Activated CD8-positive, alpha-beta memory T cell treated with anti-CD3 and anti-CD28 coated beads for 36 hours (primary cell): ENCODE results near the gene TTC7B. TPM values are rescaled to one million over a fixed set of nuclear protein-coding genes. Genes with fewer than 3 reads are reported as not detected.

Experiments used
- CTCF ChIA-PET: fragments of 350-600 bp; sonication (Branson Sonifier 250); formaldehyde crosslinking; loops from one replicate; lab custom pipeline; 2021; ENCODE audit warnings: antibody characterized with exemption; lab: Charles Lee
- POLR2A ChIA-PET: fragments of 350-600 bp; sonication (Branson Sonifier 250); formaldehyde crosslinking; loops from one replicate; lab custom pipeline; 2021; ENCODE audit warnings: antibody characterized with exemption; lab: Charles Lee
- total RNA-seq, 2 experiments: library from RNA; stranded (reverse); gene quantifications; one replicate each; pipeline ENCODE4 v1.2.3, GENCODE V29; 2021

The TTC7B gene
- total RNA-seq, 2 experiments from 2014 or later: 7.0 to 8.5 TPM

DNA sequence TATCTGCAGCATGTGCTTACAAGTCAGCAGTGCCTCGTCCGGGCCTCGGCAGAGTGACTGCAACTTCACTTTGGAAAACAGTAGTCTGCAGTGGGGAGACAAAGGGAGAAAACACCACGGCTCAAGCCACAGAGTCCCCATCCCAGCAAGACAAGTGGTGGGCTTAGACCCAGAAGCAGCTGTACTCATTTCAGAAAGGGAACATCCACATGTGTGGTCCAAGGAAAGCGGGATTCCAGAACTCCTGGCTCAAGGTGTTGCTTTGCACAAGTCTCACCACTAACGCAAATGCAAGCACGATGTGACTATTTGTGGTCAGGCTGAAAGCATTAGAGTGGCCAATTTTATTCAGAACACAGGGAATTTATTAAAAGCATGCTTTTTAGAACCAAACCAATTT, 198.3 kb downstream of the TTC7B start:
- ChIA-PET CTCF (no interaction called here), POLR2A (no interaction called here)

DNA sequence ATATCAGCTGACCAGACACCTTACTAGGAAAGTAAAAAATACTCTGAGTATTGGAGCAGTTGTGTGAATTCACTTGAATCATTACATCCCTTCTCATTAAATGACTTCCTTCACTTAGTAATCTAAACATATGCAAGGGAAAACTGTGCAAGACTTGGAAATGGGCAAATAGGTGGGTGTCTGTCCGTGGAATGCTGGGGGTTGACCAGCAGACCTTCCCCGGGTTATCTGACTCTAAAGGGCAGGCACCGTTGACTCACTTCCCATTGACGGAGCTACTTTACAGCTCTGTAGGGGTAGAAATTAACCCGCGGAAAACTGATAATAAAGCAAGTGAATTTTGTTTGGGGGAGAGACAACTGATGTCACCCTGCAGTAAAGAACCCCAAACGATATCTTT, 199.3 kb downstream of the TTC7B start:
- ChIA-PET CTCF (no interaction called here), POLR2A (no interaction called here)

DNA sequence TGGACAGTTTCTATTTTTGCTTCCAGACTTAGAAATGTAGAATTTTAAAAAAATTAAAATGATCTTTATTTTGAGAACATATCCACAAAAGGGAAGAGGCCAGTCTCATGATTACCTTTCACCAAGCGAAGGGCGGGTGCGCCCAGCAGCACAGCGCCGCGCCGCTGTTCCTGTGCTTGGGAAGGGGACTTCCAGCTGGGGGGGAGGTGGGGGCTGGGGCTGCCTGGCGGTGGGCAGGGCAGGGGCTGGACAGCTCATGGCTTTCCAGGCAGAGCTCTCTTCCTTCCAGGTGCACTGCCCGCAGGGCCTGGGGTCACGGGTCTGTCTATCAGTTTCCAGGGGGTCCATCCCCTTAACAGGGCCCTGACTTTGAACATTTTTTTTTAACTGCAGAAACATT, 199.9 kb downstream of the TTC7B start:
- ChIA-PET POLR2A (no interaction called here), CTCF (no interaction called here)

DNA sequence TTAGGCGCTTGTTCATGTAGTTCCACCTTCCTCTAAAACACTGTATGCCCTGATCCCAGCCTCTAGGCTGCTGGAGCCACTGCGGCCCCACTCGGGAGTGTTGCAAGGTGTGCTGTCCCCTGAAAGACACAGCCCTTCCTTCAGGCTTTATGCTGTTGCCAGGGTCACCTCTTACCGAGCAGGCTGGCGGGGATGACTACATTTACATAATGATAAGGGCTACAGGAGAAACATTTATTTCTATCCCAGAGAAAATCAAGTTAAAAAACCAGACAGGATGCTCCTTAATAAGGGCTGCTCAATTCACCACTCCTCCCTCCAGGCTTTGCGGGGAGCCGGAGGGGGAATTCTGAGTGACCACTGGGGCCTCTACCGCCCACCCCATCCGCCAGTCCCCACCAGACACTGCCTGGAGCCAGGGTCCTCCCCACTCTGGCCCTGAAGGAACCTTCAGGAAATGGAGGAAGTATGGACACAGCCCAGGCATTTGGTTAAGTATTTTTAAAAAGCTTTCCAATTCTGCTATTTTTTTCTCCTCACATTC, 200.6 kb downstream of the TTC7B start:
- ChIA-PET CTCF (no interaction called here), POLR2A (no interaction called here)

DNA sequence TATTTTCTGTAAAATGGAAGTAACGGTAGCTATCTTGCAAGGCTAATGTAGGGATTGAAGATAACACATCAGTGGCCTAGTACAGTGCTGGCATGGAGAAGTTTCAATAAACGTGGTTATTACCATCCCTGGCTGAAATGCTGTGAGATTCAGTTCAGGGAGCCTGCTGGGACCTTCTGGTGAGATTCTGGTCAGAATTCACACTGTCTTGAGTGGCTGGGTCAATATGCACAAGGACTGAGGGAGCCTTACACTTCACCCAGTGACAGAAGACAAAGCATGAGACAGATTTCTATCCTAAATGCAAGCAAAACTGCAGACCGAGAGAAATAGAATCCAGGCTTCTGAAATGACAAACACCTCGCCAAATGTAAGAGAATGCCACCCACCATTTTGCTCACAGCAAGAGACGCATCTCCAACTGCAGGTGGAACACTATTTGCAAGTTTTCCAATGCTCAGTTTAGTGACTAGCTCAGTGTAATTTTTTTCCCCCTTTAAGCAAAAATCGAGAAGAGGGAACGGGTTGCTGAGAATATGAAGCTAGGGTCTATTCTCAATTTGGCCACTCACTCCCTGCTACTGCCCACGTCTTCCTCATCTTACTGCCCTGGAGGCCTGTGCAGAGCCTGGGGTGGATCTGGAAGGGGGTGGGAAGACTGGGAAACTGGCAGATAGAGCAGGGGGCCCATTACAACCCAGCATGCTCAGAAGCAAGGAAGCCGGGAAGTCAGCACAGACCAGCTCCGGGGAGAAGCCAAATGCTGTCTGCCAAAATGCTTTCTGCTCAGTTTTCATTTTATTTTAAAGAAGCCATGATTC, 201.3 kb downstream of the TTC7B start:
- ChIA-PET CTCF (no interaction called here), POLR2A (no interaction called here)

DNA sequence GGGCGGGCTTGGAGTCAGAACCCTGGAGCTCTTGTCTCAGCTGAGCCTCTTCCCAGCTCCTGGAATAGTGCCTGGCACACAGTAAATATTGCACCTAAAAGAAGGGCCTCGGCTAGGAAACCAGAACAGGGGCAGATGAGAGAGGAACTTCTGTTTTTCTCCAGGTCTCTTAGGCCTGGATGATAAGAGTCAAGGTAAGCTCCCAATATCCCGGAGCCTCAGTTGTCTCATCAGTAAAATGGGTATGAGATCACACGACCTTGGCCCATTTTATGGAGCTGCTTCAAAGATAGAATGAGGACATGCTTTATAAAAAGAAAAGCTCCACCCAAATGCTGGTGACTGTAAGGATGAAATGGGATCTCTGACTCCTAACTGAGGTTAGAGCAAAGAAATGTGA, 202.2 kb downstream of the TTC7B start:
- POLR2A ChIA-PET: no interaction called here
- CTCF ChIA-PET: no interaction called here

DNA sequence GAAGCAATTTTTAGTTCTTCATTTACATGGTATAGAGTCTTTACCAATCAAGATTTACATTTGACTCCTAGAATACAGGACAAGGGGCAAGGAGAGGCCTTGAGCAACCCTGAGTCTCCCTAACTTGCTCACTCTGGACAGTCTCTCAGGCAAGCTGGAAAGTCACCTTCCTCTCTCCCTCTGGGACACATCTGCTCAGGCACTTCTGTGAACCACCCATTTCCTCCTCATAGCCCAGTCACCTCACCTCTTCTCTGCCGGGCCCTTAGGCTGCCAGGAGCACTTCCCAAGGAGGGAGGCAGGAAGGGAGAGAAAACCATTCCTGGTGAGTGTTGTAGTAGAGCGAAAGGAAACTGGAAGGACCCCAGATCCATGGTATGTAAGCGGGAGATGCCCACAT, 202.8 kb downstream of the TTC7B start:
- POLR2A ChIA-PET: no interaction called here
- CTCF ChIA-PET: no interaction called here

DNA sequence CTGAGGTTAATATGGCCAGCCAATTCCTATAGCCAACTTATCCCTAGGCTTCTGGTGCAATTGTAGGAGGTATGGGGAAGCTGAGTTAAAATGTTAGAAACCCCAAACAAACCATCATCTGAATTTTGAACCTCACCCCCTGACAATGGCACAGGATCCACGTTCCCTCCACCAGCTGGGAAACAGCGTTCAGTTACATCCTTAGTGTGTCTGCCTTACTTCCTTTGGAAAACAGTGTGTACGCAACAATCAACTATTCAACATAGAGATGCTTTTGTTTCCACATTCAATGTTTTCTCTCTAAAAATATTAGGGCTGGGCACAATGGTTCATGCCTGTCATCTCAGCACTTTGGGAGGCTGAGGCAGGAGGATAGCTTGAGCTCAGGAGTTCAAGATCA, 203.4 kb downstream of the TTC7B start:
- ChIA-PET POLR2A (no interaction called here), CTCF (no interaction called here)

DNA sequence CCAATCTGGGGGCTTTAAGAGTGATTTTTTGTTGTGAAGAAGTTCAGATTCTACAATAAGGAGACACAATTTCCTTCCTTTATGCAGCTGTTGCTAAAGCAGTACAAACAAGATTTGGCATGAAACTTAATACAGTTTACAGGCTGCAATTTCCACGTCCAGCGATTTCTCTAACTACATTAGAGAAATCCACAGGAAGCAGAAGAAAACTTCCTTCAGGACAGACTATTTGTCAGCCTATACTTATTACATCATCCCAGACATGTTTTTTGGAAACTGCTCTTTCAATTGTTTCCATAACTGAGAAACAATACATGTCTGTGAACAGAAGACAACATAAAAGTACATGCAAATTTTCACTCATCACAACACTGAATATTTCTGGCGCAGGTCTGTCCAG, 204.3 kb downstream of the TTC7B start:
- POLR2A ChIA-PET: no interaction called here

DNA sequence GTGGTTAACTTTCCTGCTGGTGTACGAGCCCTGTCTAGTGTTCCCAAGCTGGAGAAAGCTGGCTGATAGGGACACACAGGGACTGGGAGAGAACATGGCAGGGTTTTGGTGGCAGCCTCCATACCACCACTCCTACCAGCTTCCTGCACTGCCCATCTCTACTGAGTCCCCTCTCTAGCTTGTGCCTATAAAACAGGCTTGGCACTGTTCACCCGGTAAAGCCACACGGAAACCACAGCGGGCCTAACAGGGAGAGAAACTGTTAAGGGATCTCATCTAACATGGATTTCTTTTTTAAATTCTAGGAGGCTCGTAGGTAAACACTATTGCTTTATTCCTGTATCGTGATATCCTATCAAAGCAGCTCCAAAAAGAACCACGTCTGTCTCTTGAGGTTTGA, 204.7 kb downstream of the TTC7B start:
- POLR2A ChIA-PET: no interaction called here
- CTCF ChIA-PET: no interaction called here

More for the DNA sequence above, 204.3 kb downstream of the TTC7B start:
- CTCF ChIA-PET: no interaction called here

DNA sequence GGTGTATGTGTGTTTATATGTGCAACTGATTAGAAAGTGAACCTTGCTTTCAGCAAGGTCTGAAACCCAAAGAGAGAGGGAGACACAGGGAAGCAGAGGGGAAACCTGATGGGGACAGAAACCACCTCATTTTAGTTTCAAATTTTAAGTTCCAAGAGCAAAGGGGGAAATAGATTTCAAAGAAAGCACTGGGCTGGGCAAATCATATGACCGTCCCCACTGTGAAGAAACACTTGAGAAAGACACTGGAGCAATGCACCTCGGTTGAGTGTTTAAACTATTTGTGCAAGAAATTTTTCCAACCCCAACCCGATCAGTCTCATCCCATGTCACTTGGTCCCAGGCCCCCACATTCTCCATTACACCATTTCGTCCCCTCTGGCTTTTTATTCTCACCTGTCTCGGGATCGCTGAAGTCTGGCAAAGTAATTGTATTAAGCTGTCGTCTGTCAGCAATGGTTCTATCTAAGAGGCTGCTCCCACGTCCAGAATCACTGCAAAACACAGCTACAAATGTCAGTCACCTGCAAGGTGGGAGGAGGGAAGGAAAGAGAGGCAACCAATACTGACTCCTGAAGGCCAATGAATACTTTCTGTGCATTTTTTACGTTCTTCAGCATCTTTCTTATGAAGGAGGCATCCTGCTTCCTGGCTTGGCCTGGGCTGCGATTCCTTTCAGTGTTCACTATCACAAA, 205.7 kb downstream of the TTC7B start:
- ChIA-PET CTCF (no interaction called here), POLR2A (no interaction called here)

DNA sequence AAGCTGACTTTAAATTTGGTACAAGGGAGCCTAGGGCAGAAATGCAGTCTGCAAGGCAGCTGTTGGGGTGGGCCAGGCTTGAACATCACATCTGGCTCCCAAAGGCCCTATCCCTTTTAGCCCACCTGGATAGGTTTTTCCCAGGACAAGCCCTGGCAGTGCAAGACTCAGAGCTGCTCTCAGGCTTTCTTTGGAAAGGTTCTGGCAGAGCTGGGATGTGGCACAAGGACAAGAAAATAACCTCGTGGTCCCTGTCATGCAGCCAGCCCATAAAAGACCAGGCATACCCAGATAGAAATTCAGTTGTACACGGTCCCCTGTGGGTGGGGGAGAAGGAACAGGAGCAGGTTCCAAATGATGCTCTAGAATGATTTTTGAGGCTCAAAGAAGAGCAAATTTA, 206.9 kb downstream of the TTC7B start:
- POLR2A ChIA-PET: no interaction called here
- CTCF ChIA-PET: no interaction called here

DNA sequence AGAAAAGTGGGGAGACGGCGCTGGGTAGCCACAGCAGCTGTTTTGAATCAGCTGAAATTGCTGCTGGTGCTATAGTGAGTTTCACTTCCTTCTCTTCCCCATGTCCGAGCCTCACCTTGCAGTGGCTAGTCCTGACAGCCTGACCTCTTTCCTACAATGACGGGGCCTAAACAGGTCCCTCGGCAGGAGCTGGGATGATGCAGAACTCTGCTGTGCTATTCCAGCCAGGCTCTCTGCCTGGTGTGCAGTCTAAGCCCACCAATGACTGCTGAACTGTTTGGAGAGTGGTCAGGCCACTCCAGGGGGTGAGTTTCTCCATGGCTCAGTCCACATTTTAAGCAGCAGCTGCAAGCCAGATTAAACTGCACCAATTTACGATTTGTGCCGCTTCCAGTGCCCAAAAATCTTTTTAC, 207.3 kb downstream of the TTC7B start:
- ChIA-PET POLR2A (no interaction called here), CTCF (no interaction called here)

DNA sequence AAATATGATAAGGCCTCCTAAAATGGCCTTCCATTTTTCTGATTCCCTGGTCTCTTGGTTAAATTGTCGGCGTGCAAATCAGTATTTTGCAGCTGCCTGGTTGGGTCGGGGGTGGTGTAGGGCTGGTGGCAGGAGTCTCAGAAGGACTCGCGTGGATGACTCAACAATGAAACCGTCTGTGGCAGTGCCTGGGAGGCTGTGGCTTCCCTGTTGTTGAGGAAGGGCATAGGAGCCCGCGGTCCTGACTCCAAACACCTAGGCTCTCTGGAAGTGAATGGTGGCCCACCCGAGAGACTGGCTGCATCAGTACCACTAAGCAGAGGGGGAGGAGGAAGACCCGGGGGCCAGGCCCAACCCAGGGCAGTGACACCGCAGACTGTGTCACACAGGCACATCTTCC, 207.9 kb downstream of the TTC7B start:
- ChIA-PET CTCF (no interaction called here), POLR2A (no interaction called here)

DNA sequence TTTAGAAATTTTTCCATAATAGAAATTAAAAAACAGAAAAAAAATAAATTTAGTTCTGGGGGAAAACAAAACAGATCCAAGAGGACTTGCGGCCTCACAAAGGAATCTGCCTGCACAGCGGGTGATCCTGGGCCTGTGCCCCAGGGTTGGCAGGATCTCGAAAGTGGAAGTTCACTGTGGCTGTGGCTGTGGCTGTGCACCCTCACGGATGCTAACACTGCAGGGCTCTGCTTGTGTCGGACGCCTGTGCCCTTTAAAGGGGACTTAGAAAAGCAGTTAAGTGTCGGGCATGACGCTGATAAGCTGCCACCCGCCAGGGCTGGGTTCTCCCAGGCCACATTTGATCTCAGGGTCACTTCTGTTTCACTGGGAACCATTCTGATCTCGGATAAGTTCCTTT, 209.1 kb downstream of the TTC7B start:
- CTCF ChIA-PET: no interaction called here
- POLR2A ChIA-PET: no interaction called here

DNA sequence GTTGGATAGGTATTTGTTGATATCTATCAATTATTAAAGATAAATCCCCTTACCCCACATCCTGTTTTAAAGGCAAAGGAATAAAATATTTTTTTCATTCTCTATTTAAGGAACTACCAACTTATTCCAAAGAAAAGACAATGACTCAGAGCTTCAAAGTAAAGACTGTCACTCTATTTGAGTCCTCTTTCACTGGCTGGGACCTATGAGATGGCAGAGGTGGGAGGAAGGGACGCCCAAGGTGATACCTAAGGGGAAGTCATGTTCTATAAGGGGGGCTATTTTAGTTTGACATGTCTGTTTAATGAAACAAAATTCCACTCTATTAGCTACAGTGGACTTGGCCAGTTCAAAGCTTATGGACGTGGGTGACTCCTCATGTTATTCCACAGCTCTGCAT, 209.8 kb downstream of the TTC7B start:
- ChIA-PET POLR2A (no interaction called here), CTCF (no interaction called here)

DNA sequence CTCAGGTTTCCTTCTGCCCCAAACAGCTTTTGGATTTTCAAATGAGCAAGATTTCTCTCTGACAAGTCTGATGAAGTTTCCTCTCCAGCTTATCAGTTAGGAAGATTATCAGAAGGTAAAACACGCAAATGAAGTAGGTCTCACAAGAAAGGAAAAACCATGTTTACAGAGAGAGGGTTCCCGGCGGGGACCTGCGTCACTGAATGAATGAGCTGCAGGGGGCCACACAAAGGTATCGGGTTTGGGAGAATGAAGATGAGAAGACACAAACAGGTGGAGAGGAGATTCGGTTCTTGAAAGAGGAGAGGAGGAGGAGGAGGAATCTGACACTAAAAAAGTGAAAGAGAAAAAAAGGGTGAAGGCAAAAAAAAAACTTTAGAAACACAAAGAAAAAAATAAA, 210.8 kb downstream of the TTC7B start:
- POLR2A ChIA-PET: no interaction called here
- CTCF ChIA-PET: no interaction called here

DNA sequence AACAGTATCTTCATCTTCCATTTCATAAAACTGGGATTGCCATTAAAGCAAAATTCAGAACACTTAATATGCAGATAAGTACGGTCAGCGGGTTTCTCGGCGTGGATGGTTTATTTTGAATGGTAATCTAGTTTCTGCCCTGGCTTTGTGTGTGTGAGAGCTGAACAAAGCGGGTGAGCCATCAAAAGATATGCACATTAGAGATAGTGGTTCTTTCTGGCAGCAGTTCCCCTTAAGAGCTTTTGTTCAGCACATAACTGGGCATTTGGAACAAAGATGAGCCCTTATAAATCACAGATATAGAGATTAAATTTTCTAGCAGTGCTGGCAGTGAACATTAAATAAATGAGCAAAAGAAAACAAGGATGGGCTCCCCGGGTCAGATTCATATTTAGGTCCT, 211.9 kb downstream of the TTC7B start:
- POLR2A ChIA-PET: no interaction called here
- CTCF ChIA-PET: no interaction called here

DNA sequence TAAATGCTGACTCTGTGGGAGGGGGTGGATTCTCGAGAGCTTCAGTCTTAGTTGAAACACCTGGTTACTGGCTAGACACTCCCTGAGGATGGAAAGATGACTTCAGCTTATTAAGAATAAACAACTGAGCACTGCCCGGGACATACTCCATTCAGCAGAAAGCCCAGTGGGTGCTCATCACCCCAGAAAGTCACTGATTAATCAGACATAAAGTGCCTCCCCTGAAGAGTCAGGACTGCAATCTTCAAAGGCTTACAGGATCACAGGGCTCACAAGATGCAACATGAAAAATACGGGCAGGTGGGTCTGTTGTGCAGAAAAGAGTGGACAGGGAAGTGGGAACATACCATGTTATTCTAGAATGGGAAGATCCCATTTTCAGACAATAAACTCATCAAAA, 212.4 kb downstream of the TTC7B start:
- POLR2A ChIA-PET: no interaction called here
- CTCF ChIA-PET: no interaction called here

DNA sequence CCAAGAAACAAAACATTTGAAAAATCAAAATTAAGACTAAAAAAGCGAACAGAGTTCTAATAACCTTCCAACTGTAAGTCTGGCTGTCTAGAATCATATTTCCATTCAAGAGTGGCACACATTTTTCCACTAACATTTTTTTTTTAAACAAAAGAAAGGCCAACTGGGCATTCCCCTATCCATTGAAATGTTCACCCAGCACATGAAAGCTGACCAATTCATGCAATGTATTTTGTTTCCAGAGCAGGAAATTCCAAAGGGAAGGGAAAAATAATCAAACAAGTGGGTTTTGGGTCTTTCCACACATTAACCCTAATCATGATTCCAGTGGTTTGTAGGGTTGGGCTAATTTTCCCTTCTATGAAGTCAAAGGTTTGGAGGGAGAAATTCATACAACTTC, 212.9 kb downstream of the TTC7B start:
- ChIA-PET CTCF (no interaction called here), POLR2A (no interaction called here)

DNA sequence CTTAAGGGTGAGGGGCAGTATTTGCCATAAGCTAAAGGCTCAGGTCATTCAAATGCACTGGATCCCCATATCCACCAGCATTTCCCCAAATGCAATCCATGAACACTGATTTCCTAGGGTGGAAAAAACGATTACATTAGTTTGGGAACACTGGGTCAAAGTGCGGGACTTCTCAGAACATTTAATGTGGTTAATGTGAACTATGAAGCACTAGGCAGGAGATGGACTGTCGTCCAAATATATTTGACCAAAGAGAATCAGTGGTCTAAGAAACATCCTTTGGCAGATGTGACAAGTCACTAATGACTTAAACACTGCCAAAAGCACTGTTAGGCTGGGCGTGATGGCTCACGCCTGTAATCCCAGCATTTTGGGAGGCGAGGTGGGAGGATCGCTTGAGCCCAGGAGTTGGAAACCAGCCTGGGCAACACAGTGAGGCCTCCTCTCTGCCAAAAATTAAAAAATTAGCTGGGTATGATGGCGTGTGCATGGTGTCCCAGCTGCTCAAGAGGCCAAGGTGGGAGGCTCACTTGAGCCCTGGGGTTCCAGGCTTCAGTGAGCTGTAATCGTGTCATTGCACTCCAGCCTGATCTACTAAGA, 214.0 kb downstream of the TTC7B start:
- ChIA-PET POLR2A (no interaction called here), CTCF (no interaction called here)
